ENCODE measurements around the gene MAMDC4. TPM values are rescaled to one million over a fixed set of nuclear protein-coding genes. Genes with fewer than 3 reads are reported as not detected.

The MAMDC4 gene
- polyA plus RNA-seq, 1 experiment: 0.63 TPM

- Histone ChIP-seq H3K27me3 (ENCODE audit: control insufficient read depth, insufficient read depth, low read length) (no peaks in the 10 kb centered on the region), H3K4me3 (ENCODE audit: low read depth, low read length) (no peak overlapping the region), H3K9me3 (ENCODE audit: control insufficient read depth, insufficient read depth, low read length) (no peaks in the 10 kb centered on the region), H3K27ac (ENCODE audit: low read depth, low read length) (no peak overlapping the region)
- no peak for DNase-seq (ENCODE audit: low read depth, low spot score)
- CTCF ChIA-PET: interaction anchor here (0.7 kb wide), 1 partner anchor 14 kb away, joined by 3 read pairs; the partner anchor contains the start of gene AJM1
- POLR2A ChIA-PET: no interaction called here
- TF ChIP-seq, protein P1, sequence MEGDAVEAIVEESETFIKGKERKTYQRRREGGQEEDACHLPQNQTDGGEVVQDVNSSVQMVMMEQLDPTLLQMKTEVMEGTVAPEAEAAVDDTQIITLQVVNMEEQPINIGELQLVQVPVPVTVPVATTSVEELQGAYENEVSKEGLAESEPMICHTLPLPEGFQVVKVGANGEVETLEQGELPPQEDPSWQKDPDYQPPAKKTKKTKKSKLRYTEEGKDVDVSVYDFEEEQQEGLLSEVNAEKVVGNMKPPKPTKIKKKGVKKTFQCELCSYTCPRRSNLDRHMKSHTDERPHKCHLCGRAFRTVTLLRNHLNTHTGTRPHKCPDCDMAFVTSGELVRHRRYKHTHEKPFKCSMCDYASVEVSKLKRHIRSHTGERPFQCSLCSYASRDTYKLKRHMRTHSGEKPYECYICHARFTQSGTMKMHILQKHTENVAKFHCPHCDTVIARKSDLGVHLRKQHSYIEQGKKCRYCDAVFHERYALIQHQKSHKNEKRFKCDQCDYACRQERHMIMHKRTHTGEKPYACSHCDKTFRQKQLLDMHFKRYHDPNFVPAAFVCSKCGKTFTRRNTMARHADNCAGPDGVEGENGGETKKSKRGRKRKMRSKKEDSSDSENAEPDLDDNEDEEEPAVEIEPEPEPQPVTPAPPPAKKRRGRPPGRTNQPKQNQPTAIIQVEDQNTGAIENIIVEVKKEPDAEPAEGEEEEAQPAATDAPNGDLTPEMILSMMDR (IDR thresholded peaks at IDR 0.05; ENCODE audit: low read depth, low read length): no peak
Measured at GRCh38 chr9:136857166-136857565, 5.0 kb downstream of the MAMDC4 start.

DNA sequence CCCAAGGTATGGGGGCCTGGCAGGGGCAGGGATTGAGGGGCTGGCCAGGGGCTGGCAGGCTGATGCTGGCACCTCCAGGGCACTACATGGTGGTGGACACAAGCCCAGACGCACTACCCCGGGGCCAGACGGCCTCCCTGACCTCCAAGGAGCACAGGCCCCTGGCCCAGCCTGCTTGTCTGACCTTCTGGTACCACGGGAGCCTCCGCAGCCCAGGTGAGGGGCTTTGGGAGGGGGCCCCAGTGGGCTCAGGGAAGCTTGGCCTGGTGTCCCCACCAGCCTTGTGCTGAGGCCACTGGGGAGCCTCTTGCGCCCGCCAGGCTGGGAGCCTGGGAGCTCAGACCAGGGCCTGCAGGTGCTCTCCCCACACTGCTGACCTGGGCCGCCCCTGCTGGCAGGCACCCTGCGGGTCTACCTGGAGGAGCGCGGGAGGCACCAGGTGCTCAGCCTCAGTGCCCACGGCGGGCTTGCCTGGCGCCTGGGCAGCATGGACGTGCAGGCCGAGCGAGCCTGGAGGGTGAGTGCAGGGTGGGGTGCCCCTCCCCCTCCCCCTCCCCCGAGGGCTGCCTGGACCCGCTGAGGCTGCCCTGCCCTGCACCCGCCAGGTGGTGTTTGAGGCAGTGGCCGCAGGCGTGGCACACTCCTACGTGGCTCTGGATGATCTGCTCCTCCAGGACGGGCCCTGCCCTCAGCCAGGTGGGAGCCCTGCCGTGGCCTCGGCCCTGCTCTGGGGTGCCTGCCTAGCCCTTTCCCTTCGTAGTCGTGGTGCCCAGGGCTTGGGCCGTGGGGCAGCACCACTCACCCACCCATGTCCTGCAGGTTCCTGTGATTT is 5.7 kb downstream of the MAMDC4 start:
- CTCF ChIA-PET: interaction anchor here (0.7 kb wide), 1 partner anchor 15 kb away, joined by 3 read pairs; the partner anchor contains the start of gene AJM1
- H3K9me3 ChIP-seq (ENCODE audit: control insufficient read depth, insufficient read depth, low read length): no peaks in the 10 kb centered on the region
- TF ChIP-seq, protein P1 (IDR thresholded peaks at IDR 0.05; ENCODE audit: low read depth, low read length): no peak
- no peak overlapping the region for H3K27ac ChIP-seq (ENCODE audit: low read depth, low read length)
- POLR2A ChIA-PET: interaction anchor here (0.6 kb wide), 1 partner anchor 14 kb away, joined by 3 read pairs; no protein-coding TSS in a partner anchor
- H3K27me3 ChIP-seq (ENCODE audit: control insufficient read depth, insufficient read depth, low read length): no peaks in the 10 kb centered on the region
- DNase-seq (ENCODE audit: low read depth, low spot score): no peak
- no peak overlapping the region for H3K4me3 ChIP-seq (ENCODE audit: low read depth, low read length)

- ChIA-PET CTCF (no interaction called here), POLR2A (no interaction called here)
- H3K9me3 ChIP-seq (ENCODE audit: control insufficient read depth, insufficient read depth, low read length): no peaks in the 10 kb centered on the region
- no peak for DNase-seq (ENCODE audit: low read depth, low spot score)
- no peak overlapping the region for H3K4me3 ChIP-seq (ENCODE audit: low read depth, low read length)
- H3K27ac ChIP-seq (ENCODE audit: low read depth, low read length): peak overlapping the region; percentile 11
- H3K27me3 ChIP-seq (ENCODE audit: control insufficient read depth, insufficient read depth, low read length): no peaks in the 10 kb centered on the region
- TF ChIP-seq, protein P1 (IDR thresholded peaks at IDR 0.05; ENCODE audit: low read depth, low read length): no peak
Measured at GRCh38 chr9:136858452-136858843, 6.3 kb downstream of the MAMDC4 start.

DNA sequence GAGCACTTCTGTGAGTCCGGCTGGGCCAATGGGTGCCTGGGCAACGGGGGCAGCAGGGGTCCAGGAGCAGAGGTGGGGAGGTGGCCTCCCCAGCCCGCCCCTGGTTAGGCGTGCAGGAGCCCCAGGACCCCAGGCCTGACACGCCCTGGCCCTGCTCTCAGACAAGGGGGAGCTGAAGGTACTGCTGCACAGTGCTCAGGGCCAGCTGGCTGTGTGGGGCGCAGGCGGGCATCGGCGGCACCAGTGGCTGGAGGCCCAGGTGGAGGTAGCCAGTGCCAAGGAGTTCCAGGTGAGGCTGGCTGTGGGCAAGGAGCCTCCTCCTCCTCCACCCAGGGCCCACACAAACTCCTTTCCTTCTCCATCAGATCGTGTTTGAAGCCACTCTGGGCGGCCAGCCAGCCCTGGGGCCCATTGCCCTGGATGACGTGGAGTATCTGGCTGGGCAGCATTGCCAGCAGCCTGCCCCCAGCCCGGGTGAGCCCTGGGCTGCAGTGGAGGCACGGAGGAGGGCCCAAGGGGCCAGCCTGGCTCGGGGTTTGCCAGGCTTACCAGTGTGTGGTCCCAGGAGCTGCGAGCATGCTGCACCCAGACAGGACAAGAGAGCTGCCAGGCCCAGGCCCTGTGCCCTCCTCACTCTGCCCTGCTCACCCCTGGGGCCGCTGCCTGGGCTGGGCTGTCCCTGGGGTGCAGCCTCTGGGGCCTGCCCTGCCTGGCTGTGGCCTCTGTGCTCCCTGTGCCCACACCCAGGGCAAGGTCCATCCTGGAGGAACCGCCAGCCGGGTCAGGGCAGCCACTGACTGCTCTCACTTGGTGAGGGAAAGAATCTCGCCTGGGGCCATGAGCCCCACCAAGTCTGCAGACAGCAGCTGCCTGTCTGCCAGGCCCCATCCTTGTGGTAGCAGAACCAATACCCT is 7.0 kb downstream of the MAMDC4 start:
- no peaks in the 10 kb centered on the region for H3K9me3 ChIP-seq (ENCODE audit: control insufficient read depth, insufficient read depth, low read length)
- H3K4me3 ChIP-seq (ENCODE audit: low read depth, low read length): no peak overlapping the region
- peak overlapping the region; percentile 11 for H3K27ac ChIP-seq (ENCODE audit: low read depth, low read length)
- POLR2A ChIA-PET: interaction anchor here (0.6 kb wide), 1 partner anchor 13 kb away, joined by 4 read pairs; no protein-coding TSS in a partner anchor
- TF ChIP-seq, protein P1 (IDR thresholded peaks at IDR 0.05; ENCODE audit: low read depth, low read length): no peak
- CTCF ChIA-PET: no interaction called here
- no peak for DNase-seq (ENCODE audit: low read depth, low spot score)
- no peaks in the 10 kb centered on the region for H3K27me3 ChIP-seq (ENCODE audit: control insufficient read depth, insufficient read depth, low read length)
